ENCODE data around the gene ERCC1. TPM values are rescaled to one million over a fixed set of nuclear protein-coding genes. Genes with fewer than 3 reads are reported as not detected.

Gene ERCC1
- total RNA-seq, 2 donors from 2014 or later: 110 to 126 TPM

DNA sequence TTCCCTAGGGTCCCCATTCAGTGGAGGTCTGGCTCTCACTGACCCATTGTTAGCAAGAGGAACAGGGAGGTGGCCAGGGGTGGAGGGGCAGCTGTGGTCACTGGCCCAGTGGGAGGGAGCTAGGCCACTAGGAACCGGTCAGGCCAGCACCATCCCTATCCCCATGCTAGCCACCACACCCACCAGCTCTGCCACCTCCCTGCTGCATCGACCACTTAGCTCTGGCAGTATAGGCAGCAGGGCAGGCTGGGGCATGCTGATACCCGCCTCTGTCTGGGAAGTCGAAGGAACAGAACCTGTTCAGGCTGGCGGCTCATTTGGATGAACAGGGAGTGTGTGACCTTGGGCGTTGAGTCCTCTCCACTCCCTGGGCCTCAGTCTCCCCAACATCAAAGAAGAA lies 23.5 kb downstream of the ERCC1 start:
- Histone ChIP-seq H3K27me3 (no peaks in the 10 kb centered on the region), H3K36me3 (peaks cover 31% of the 10 kb centered on the region), H3K4me3 (no peak overlapping the region), H3K4me1 (peaks cover 0 to 54% of the 10 kb centered on the region in 2 donors), H3K9me3 (no peaks in the 10 kb centered on the region), H3K27ac (no peak overlapping the region)
- TF ChIP-seq, protein P1, sequence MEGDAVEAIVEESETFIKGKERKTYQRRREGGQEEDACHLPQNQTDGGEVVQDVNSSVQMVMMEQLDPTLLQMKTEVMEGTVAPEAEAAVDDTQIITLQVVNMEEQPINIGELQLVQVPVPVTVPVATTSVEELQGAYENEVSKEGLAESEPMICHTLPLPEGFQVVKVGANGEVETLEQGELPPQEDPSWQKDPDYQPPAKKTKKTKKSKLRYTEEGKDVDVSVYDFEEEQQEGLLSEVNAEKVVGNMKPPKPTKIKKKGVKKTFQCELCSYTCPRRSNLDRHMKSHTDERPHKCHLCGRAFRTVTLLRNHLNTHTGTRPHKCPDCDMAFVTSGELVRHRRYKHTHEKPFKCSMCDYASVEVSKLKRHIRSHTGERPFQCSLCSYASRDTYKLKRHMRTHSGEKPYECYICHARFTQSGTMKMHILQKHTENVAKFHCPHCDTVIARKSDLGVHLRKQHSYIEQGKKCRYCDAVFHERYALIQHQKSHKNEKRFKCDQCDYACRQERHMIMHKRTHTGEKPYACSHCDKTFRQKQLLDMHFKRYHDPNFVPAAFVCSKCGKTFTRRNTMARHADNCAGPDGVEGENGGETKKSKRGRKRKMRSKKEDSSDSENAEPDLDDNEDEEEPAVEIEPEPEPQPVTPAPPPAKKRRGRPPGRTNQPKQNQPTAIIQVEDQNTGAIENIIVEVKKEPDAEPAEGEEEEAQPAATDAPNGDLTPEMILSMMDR (IDR thresholded peaks at IDR 0.05): no peak
- no peak for DNase-seq (ENCODE audit: low spot score)

GRCh38 chr19:45395821-45396617 lies 27.7 kb downstream of the ERCC1 start:
- no peaks in the 10 kb centered on the region for H3K9me3 ChIP-seq
- peaks cover 0 to 15% of the 10 kb centered on the region in 2 donors for H3K4me1 ChIP-seq
- H3K36me3 ChIP-seq: peaks cover 58% of the 10 kb centered on the region
- H3K27ac ChIP-seq: no peak overlapping the region
- TF ChIP-seq, protein P1 (IDR thresholded peaks at IDR 0.05): no peak
- no peak overlapping the region for H3K4me3 ChIP-seq
- DNase-seq (ENCODE audit: low spot score): no peak
- H3K27me3 ChIP-seq: no peaks in the 10 kb centered on the region

- no peak for DNase-seq (ENCODE audit: low spot score)
- H3K36me3 ChIP-seq: peaks cover 46% of the 10 kb centered on the region
- TF ChIP-seq, protein P1 (IDR thresholded peaks at IDR 0.05): no peak
Measured at GRCh38 chr19:45391871-45392665, 31.6 kb downstream of the ERCC1 start.

GRCh38 chr19:45391346-45391745 lies 32.4 kb downstream of the ERCC1 start:
- Histone ChIP-seq H3K4me3 (no peak overlapping the region), H3K27ac (no peak overlapping the region), H3K36me3 (peaks cover 42% of the 10 kb centered on the region), H3K9me3 (no peaks in the 10 kb centered on the region), H3K4me1 (no peaks in the 10 kb centered on the region), H3K27me3 (no peaks in the 10 kb centered on the region)
- TF ChIP-seq, protein P1 (IDR thresholded peaks at IDR 0.05): no peak
- DNase-seq (ENCODE audit: low spot score): no peak

More at GRCh38 chr19:45391871-45392665, 31.6 kb downstream of the ERCC1 start:
- Histone ChIP-seq H3K4me3 (no peak overlapping the region), H3K4me1 (no peaks in the 10 kb centered on the region), H3K27me3 (no peaks in the 10 kb centered on the region), H3K9me3 (no peaks in the 10 kb centered on the region), H3K27ac (no peak overlapping the region)

DNA sequence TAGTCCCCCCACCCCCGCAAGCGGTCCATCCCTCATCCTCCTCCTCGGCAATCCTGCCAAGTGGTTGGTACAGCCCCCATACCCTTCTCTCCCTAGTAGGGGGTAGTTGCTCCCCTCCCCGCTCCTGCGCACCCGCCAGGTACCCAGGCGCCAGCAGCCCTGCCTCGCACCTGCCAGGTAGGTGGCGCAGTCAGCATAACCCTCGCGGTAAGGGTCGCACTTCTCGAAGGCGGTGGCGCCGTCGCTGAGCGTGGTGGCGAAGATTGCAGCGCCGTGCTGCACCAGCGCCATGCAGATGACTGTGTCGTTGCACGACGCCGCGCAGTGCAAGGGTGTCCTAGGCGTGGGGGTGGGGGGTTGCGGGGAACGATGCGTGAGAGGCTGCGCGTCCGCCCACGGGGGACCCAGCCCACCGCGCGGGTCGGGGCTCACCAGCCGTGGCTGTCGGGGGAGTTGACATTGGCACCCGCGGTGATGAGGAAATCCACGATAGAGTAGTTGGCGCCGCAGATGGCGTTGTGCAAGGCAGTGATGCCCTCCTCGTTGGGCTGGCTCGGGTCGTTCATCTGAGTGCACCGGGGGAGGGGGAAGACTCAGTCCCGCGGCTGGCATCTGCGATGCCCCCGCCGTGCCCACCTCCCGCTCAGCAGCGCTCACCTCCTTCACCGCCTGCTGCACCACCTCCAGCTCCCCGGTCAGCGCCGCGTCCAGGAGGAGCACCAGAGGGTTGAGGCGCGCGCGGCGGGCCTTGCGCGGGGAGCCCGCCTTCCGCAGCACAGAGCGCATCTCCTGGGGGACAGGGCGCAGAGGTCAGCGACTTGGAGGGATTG lies 38.1 kb downstream of the ERCC1 start:
- no peaks in the 10 kb centered on the region for H3K27me3 ChIP-seq
- H3K36me3 ChIP-seq: peaks cover 5% of the 10 kb centered on the region
- H3K4me3 ChIP-seq: no peak overlapping the region
- no peak overlapping the region for H3K27ac ChIP-seq
- H3K4me1 ChIP-seq: peaks cover 0 to 13% of the 10 kb centered on the region in 2 donors
- TF ChIP-seq, protein P1 (IDR thresholded peaks at IDR 0.05): no peak
- DNase-seq (ENCODE audit: low spot score): no peak
- H3K9me3 ChIP-seq: no peaks in the 10 kb centered on the region
